ENCODE measurements around the gene ZWILCH. TPM values are rescaled to one million over a fixed set of nuclear protein-coding genes. Genes with fewer than 3 reads are reported as not detected.

ZWILCH gene
- total and polyA plus RNA-seq, 4 donors: 2.3 to 6.6 (median 4.8) TPM

- no peaks in the 10 kb centered on the region for H3K36me3 ChIP-seq (ENCODE audit: control insufficient read depth in 1 of 2, insufficient read depth in 2 of 2, low read length in 1 of 2)
- no peak overlapping the region for H3K4me3 ChIP-seq (ENCODE audit: low read length in 2 of 2)
- no peaks in the 10 kb centered on the region for H3K9me3 ChIP-seq (ENCODE audit: control insufficient read depth, low read length)
- intact Hi-C loops (cut with DNase I): no loop called here
- no peaks in the 10 kb centered on the region for H3K4me1 ChIP-seq (ENCODE audit: control insufficient read depth in 1 of 2, insufficient read depth in 2 of 2, low read length in 2 of 2)
- DNase-seq (peak; percentile 74 to 85), ATAC-seq (ENCODE audit: low FRiP score) (peak; percentile 59)
- H3K27me3 ChIP-seq (ENCODE audit: control insufficient read depth in 1 of 2, insufficient read depth in 2 of 2, low read length in 1 of 2): no peaks in the 10 kb centered on the region
- no peak overlapping the region for H3K27ac ChIP-seq (ENCODE audit: low read depth in 1 of 2, low read length in 2 of 2)
- WGBS, 2 donors: 30 to 31% methylated on average over 15 of the region's 15 CpGs
These were observed 61.9 kb downstream of the ZWILCH start for GRCh38 chr15:66566963-66567531.

GRCh38 chr15:66567897-66568296, 62.8 kb downstream of the ZWILCH start:
- no peak for ATAC-seq (ENCODE audit: low FRiP score)
- H3K4me1 ChIP-seq (ENCODE audit: control insufficient read depth in 1 of 2, insufficient read depth in 2 of 2, low read length in 2 of 2): no peaks in the 10 kb centered on the region
- intact Hi-C loops (cut with DNase I): no loop called here
- 92 to 94% methylated on average over 7 of the region's 7 CpGs for WGBS, 2 donors
- no peak for DNase-seq
- no peaks in the 10 kb centered on the region for H3K27me3 ChIP-seq (ENCODE audit: control insufficient read depth in 1 of 2, insufficient read depth in 2 of 2, low read length in 1 of 2)
- no peaks in the 10 kb centered on the region for H3K9me3 ChIP-seq (ENCODE audit: control insufficient read depth, low read length)
- no peaks in the 10 kb centered on the region for H3K36me3 ChIP-seq (ENCODE audit: control insufficient read depth in 1 of 2, insufficient read depth in 2 of 2, low read length in 1 of 2)
- no peak overlapping the region for H3K4me3 ChIP-seq (ENCODE audit: low read length in 2 of 2)
- no peak overlapping the region for H3K27ac ChIP-seq (ENCODE audit: low read depth in 1 of 2, low read length in 2 of 2)

GRCh38 chr15:66569461-66570137, 64.5 kb downstream of the ZWILCH start:
- 78 to 96% methylated on average over 8 to 9 of the region's 9 CpGs for WGBS, 2 donors
- no peak for ATAC-seq (ENCODE audit: low FRiP score)
- Histone ChIP-seq H3K4me1 (ENCODE audit: control insufficient read depth in 1 of 2, insufficient read depth in 2 of 2, low read length in 2 of 2) (no peaks in the 10 kb centered on the region), H3K9me3 (ENCODE audit: control insufficient read depth, low read length) (no peaks in the 10 kb centered on the region), H3K4me3 (ENCODE audit: low read length in 2 of 2) (no peak overlapping the region), H3K27me3 (ENCODE audit: control insufficient read depth in 1 of 2, insufficient read depth in 2 of 2, low read length in 1 of 2) (no peaks in the 10 kb centered on the region), H3K36me3 (ENCODE audit: control insufficient read depth in 1 of 2, insufficient read depth in 2 of 2, low read length in 1 of 2) (no peaks in the 10 kb centered on the region), H3K27ac (ENCODE audit: low read depth in 1 of 2, low read length in 2 of 2) (no peak overlapping the region)
- intact Hi-C loops (cut with DNase I): no loop called here
- no peak for DNase-seq

GRCh38 chr15:66570327-66570726, 65.2 kb downstream of the ZWILCH start:
- H3K27ac ChIP-seq (ENCODE audit: low read depth in 1 of 2, low read length in 2 of 2): no peak overlapping the region
- intact Hi-C loops (cut with DNase I): no loop called here
- no peaks in the 10 kb centered on the region for H3K9me3 ChIP-seq (ENCODE audit: control insufficient read depth, low read length)
- no peaks in the 10 kb centered on the region for H3K27me3 ChIP-seq (ENCODE audit: control insufficient read depth in 1 of 2, insufficient read depth in 2 of 2, low read length in 1 of 2)
- no peak overlapping the region for H3K4me3 ChIP-seq (ENCODE audit: low read length in 2 of 2)
- WGBS, 2 donors: 93 to 97% methylated on average over 3 of the region's 3 CpGs
- no peak for DNase-seq
- no peak for ATAC-seq (ENCODE audit: low FRiP score)
- no peaks in the 10 kb centered on the region for H3K36me3 ChIP-seq (ENCODE audit: control insufficient read depth in 1 of 2, insufficient read depth in 2 of 2, low read length in 1 of 2)
- H3K4me1 ChIP-seq (ENCODE audit: control insufficient read depth in 1 of 2, insufficient read depth in 2 of 2, low read length in 2 of 2): no peaks in the 10 kb centered on the region

GRCh38 chr15:66570842-66571478, 65.8 kb downstream of the ZWILCH start:
- intact Hi-C loops (cut with DNase I): no loop called here
- no peaks in the 10 kb centered on the region for H3K4me1 ChIP-seq (ENCODE audit: control insufficient read depth in 1 of 2, insufficient read depth in 2 of 2, low read length in 2 of 2)
- no peak overlapping the region for H3K4me3 ChIP-seq (ENCODE audit: low read length in 2 of 2)
- no peak for DNase-seq
- no peaks in the 10 kb centered on the region for H3K36me3 ChIP-seq (ENCODE audit: control insufficient read depth in 1 of 2, insufficient read depth in 2 of 2, low read length in 1 of 2)
- no peak overlapping the region for H3K27ac ChIP-seq (ENCODE audit: low read depth in 1 of 2, low read length in 2 of 2)
- WGBS, 2 donors: 81 to 98% methylated on average over 5 to 6 of the region's 6 CpGs
- no peaks in the 10 kb centered on the region for H3K27me3 ChIP-seq (ENCODE audit: control insufficient read depth in 1 of 2, insufficient read depth in 2 of 2, low read length in 1 of 2)
- ATAC-seq (ENCODE audit: low FRiP score): no peak
- no peaks in the 10 kb centered on the region for H3K9me3 ChIP-seq (ENCODE audit: control insufficient read depth, low read length)

GRCh38 chr15:66572146-66572545, 67.0 kb downstream of the ZWILCH start:
- no peaks in the 10 kb centered on the region for H3K4me1 ChIP-seq (ENCODE audit: control insufficient read depth in 1 of 2, insufficient read depth in 2 of 2, low read length in 2 of 2)
- H3K27ac ChIP-seq (ENCODE audit: low read depth in 1 of 2, low read length in 2 of 2): no peak overlapping the region
- intact Hi-C loops (cut with DNase I): no loop called here
- H3K9me3 ChIP-seq (ENCODE audit: control insufficient read depth, low read length): no peaks in the 10 kb centered on the region
- H3K27me3 ChIP-seq (ENCODE audit: control insufficient read depth in 1 of 2, insufficient read depth in 2 of 2, low read length in 1 of 2): no peaks in the 10 kb centered on the region
- 96 to 97% methylated on average over 4 of the region's 4 CpGs for WGBS, 2 donors
- no peaks in the 10 kb centered on the region for H3K36me3 ChIP-seq (ENCODE audit: control insufficient read depth in 1 of 2, insufficient read depth in 2 of 2, low read length in 1 of 2)
- H3K4me3 ChIP-seq (ENCODE audit: low read length in 2 of 2): no peak overlapping the region
- no peak for DNase-seq
- no peak for ATAC-seq (ENCODE audit: low FRiP score)

- Histone ChIP-seq H3K9me3 (ENCODE audit: control insufficient read depth, low read length) (no peaks in the 10 kb centered on the region), H3K27me3 (ENCODE audit: control insufficient read depth in 1 of 2, insufficient read depth in 2 of 2, low read length in 1 of 2) (no peaks in the 10 kb centered on the region), H3K36me3 (ENCODE audit: control insufficient read depth in 1 of 2, insufficient read depth in 2 of 2, low read length in 1 of 2) (no peaks in the 10 kb centered on the region), H3K4me1 (ENCODE audit: control insufficient read depth in 1 of 2, insufficient read depth in 2 of 2, low read length in 2 of 2) (no peaks in the 10 kb centered on the region), H3K4me3 (ENCODE audit: low read length in 2 of 2) (no peak overlapping the region), H3K27ac (ENCODE audit: low read depth in 1 of 2, low read length in 2 of 2) (no peak overlapping the region)
- WGBS, 2 donors: 92 to 97% methylated on average over 7 of the region's 7 CpGs
- intact Hi-C loops (cut with DNase I): no loop called here
- ATAC-seq (ENCODE audit: low FRiP score) (no peak), DNase-seq (peak in 1 of 2 donors; percentile 39)
These were observed 68.2 kb downstream of the ZWILCH start for GRCh38 chr15:66573348-66573718.

GRCh38 chr15:66573719-66574595, 68.8 kb downstream of the ZWILCH start:
- Histone ChIP-seq H3K27me3 (ENCODE audit: control insufficient read depth in 1 of 2, insufficient read depth in 2 of 2, low read length in 1 of 2) (no peaks in the 10 kb centered on the region), H3K9me3 (ENCODE audit: control insufficient read depth, low read length) (no peaks in the 10 kb centered on the region), H3K4me1 (ENCODE audit: control insufficient read depth in 1 of 2, insufficient read depth in 2 of 2, low read length in 2 of 2) (no peaks in the 10 kb centered on the region), H3K36me3 (ENCODE audit: control insufficient read depth in 1 of 2, insufficient read depth in 2 of 2, low read length in 1 of 2) (no peaks in the 10 kb centered on the region), H3K4me3 (ENCODE audit: low read length in 2 of 2) (no peak overlapping the region), H3K27ac (ENCODE audit: low read depth in 1 of 2, low read length in 2 of 2) (no peak overlapping the region)
- DNase-seq (peak in 1 of 2 donors; percentile 59), ATAC-seq (ENCODE audit: low FRiP score) (no peak)
- intact Hi-C loops (cut with DNase I): no loop called here
- WGBS, 2 donors: 42 to 46% methylated on average over 10 of the region's 10 CpGs

All from aorta (tissue), 5 donors.